RPMI7951 (cell line): ENCODE measurements around the gene CACNB4. TPM values are rescaled to one million over a fixed set of nuclear protein-coding genes. Genes with fewer than 3 reads are reported as not detected.
A peak's percentile ranks its signal among the peaks of the same experiment; 100 is the strongest.
"Not testable (repeated sequence)": the region's sequence is repeated elsewhere in the genome, so short reads cannot be mapped to it uniquely, and the experiment has no call there.

Experiments used
- DNase-seq: peaks from one replicate; pipeline ENCODE4 v3.0.0-alpha.2; 2012; ENCODE audit warnings: low read depth
- total RNA-seq: library from RNA; depleted of rRNA; stranded (reverse); fragments of >200 nt; shearing (Covaris generic); gene quantifications from 2 replicates; pipeline ENCODE4 v1.2.3, GENCODE V29; 2014

CACNB4 gene
- total RNA-seq, 1 experiment from 2014 or later, result 0.12 TPM

DNA sequence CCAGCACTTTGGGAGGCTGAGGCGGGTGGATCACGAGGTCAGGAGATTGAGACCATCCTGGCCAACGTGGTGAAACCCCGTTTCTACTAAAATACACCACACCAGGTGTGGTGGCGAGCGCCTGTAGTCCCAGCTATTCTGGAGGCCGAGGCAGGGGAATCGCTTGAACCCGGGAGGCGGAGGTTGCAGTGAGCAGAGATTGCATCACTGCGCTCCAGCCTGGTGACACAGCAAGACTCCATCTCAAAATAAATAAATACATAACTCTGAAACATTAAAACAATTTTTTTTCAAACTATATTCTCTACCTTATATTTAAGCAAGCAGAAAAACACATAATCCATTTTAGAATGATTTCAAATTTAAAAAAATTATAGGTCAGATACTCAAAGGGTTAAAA is 77.8 kb downstream of the CACNB4 start:
- DNase-seq, result not testable (repeated sequence)

DNA sequence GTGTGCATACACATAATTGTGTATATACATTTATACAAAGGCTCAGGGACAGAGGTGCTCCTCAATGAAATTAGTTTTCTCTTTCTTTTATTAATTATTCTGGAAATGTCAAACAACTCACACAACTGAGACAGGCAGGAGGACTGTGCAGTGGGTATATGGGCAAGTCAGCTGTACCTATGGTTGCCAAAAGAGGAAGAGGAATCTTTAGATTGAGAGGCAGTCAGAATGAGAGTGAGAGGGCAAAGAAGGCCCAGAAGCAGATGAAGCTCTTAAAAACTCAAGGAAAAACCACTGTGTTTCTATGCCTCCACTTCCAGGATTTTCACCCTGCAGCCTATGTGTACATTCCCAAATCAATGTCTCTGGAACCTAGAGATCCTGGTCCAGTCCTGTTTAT is 79.1 kb downstream of the CACNB4 start:
- no peak for DNase-seq

DNA sequence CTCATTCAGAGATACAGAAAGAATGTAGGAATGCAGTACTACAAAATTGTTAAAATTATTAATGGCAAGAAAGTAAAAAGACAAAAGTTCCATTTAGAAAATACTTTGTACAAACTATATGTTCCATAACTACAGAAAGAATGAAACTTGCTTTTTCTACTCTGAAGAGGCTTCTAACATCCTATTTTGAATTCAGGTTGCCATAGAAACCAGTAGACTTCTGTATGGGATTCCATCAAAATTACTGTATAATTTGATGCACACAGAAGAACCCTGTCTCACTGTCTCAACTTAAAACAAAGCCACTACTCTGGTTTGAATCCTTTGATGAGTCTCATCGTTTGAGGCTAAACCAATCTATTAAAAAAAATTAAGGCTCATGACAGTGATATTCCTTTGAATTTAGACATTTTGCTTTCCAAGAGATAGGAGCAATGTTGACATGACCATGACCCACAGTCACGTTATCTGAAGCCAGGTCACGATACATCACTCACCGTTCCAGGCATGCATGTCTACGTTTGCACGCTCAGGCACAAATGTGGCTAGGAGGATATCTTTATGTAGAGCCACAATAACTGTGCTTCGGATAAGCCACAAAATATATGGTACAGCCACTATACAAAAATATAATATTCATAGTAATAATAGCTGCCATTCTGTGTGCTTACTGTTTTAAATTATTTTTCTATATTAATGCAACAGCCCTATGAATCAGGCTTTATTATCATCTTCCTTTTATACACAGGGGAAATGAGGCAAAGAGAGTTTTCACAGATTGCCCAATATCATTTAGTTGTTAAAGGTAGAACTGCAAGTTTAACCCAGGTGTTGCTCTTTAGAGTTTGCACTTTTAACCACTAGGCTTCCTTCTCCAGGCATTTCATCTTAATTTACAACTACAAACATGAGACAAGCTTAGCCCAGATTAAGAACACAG is 82.4 kb downstream of the CACNB4 start:
- DNase-seq, result no peak

DNA sequence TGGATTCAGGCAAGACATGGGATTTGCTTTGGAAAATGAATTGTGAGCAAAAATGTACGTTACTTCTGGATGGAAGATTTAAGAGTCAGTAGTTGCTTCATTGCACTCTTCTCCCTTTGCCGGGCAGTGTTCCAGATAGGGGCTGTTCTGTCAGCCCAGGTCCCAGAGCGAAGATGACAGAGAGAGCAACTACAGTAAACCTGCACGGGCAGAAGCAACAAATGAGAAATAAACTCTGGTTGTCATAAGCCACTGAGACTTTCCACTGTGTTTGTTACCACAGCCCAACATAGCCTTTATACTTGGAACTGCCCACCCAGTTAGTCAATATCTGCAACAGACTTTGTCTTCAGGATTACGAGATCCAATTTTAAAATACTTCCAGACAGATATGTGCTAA is 83.3 kb downstream of the CACNB4 start:
- no peak for DNase-seq

DNA sequence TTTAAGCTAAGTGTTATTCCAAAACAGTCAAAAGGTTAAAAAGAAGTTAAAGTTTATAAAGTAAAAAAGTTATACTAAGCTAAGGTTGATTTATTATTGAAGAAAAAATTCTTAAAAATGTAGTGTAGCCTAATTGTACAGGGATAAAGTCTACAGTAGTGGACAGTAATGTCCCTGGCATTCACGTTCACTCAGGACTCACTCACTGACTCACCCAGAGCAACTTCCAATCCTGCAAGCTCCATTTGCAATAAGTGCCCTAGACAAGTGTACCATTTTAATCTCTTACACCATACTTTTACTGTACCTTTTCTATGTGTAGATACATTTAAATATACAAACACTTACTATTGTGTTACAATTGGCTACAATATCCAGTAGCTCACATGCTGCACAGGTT is 86.1 kb downstream of the CACNB4 start:
- DNase-seq, result no peak

DNA sequence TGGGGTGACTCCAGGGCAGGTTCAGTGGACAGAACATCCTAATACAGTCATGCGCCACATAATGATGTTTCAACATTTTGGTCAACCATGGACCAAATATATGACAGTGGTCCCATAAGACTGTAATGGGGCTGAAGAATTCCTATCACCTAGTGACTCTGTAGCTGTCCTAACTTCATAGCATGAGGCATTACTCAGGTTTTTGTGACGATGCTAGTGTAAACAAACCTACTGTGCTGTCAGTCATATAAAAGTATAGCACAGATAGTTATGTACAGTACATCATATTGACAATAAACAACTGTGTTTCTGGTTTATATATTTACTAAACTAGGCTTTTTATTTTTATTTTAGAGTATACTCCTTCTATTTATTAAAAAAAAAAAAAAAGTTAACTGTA is 87.1 kb downstream of the CACNB4 start:
- no peak for DNase-seq

DNA sequence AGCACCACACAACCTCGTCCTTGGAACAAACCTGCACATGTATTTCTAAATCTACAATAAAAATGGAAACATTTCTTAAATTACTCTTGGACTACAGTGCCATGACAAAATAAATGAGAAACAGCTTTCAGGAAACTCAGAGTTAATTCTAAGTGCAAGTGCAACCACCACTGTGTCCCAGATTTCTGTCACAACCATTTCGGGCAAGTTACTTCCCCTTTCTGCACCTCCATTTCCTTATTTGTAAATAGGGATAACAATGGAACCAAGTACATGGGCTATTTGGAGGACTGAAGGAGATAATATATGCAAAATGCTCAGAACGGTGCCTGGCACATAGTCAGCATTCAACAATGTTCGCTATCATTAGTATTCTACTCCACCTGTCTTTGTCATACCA is 93.2 kb downstream of the CACNB4 start:
- DNase-seq, result no peak

DNA sequence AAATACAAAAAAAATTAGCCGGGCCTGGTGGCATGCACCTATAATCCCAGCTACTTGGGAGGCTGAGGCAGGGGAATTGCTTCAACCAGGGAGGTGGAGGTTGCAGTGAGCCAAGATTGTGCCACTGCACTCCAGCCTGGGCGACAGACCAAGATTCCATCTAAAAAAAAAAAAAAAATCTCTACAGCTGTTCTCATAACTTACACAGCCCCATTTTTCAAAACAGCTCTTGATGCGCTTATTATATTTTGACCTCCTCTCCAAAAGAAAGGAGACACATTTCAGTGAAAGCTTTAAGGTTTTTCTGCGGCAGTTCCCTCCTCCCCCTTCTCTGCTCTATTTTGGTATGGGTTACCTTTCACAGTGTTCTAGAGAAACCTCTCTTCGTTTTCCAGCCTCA is 95.6 kb downstream of the CACNB4 start:
- DNase-seq, result not testable (repeated sequence)

DNA sequence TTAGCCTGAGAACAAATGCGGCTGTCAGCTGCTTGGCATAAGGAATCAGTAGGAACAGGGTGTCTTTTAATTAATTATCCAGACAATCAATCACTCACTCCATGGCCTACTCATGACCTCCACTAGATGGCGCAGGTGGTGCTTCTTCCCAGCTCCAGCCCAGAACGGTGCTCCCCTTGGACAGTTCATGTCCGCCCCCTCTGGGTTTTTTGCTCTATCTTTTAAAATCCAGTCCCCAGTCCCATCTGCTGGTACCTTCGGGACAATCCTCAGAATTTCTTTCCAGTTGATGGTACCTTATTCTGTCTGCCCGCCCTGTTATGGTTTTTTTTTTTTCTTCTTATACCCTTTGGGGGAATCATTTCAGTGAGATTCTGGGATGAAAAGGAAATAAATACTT is 99.8 kb downstream of the CACNB4 start:
- peak; percentile 60 for DNase-seq

DNA sequence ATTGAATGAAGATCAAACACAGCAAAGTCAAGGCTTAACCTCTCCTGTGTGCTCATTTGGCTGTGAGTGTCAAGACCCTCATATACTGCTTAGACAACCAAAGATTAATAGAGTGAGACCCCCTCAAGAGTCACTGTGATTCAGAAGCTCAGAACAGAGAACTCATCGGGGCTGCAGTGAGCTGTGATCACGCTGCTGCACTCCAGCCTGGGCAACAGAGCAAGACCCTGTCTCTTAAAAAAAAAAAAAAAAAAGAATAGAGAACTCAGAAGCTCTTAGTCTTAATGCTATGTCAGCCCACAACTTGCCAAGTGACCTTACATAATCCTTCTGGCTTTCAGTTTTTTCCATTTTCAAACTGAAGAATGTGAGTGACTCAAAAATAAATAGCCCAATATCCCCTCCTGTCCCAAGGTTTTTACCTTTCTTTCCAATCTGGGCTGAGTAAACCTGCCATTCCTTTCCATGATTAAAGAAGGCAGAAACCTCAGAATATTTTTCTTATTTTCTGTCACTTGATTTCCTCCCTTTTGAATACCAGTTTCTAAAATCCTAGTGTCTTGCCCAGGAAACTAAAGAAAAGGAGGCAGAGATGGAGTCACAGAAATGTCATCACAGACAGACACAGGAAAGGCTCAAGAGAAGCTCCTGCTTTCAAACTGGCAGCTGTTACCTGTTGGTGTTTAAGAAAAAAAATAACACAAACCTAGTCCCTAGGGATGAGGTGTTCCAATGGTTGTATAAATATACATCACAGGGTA is 102.4 kb downstream of the CACNB4 start:
- no peak for DNase-seq

DNA sequence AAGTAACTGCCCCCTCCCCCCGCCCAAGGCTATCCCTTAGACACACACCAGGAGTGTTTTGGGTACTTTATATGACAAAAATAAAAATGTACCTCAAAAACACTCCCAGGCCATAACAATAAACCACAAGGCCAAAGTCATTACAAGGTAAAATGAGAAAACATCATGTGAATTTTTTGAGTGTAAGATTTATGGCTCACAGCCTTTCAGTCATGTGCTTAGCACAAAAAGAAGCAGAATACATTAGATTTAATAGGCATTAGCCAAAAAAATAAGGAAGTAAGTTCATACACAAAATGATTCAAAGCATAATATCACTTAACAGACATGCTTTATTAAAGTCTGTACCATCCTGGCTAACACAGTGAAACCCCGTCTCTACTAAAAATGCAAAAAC is 103.7 kb downstream of the CACNB4 start:
- no peak for DNase-seq

DNA sequence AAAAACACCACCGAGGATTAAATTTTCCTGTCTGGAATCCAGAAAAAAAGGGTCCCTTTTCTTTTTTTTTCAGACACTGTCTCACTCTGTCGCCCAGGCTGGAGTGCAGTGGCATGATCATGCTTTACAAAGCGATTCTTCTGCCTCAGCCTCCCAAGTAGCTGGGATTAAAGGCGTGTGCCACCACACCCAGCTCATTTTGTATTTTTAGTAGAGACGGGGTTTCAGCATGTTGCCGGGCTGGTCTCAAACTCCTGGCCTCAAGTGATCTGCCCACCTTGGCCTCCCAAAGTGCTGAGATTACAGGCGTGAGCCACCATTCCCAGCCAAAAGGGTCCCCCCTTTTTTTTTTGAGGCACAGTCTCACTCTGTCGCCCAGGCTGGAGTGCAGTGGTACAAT is 104.7 kb downstream of the CACNB4 start:
- DNase-seq, result not testable (repeated sequence)

DNA sequence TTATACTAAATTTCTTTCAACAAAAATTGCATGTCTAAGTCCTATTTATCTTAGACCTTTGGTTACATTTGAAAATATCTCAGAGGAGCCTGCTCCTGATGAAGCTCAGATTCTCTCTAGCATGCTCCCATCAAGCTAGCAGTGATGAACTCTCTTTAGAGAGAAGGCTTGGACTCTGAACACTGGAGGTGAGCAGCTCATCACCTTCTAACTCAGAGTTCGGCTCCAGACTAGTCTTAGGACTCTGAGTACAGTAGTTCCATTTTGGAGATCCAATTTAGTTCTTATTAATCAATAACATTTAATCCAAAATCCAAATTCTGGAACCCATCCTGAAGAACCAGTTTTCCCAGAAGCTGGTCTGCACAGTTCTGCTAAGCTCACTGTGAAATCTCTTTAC is 107.8 kb downstream of the CACNB4 start:
- no peak for DNase-seq

DNA sequence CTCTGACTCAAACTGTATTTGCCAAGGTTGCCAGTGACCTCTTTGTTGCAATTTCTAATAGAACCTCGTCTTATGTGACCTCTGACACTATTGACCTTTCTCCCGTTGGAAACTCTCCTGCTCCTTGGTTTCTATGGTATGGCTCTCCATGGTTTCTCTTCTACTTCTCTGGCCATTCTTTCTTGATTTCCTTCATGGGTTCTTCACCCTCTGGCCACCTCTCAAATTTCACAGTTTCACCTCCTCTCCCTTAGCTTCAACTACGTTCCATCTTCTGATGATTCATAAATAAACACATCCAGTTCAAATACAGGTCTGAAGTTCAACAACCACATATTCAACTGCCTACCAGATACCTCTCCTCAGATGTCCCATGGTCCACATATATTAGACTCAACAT is 109.5 kb downstream of the CACNB4 start:
- no peak for DNase-seq

DNA sequence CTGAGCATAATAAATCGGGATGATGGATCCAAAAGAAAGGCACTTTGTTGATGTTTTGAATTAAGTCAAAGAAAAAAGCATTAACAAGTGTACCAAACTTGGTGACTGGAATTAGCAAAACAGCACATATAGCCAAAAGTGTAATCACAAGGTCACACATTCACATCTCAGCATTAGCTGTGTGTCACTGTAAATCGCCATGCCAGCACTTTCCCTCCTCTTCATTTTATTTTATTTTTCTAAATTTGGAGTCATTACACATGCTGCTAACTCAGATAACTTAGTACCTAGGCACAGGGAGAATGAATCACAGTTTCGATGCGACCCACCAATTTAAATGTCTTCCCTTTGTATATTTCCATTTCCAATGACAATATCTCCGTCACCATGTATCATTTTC is 111.4 kb downstream of the CACNB4 start:
- DNase-seq, result no peak

DNA sequence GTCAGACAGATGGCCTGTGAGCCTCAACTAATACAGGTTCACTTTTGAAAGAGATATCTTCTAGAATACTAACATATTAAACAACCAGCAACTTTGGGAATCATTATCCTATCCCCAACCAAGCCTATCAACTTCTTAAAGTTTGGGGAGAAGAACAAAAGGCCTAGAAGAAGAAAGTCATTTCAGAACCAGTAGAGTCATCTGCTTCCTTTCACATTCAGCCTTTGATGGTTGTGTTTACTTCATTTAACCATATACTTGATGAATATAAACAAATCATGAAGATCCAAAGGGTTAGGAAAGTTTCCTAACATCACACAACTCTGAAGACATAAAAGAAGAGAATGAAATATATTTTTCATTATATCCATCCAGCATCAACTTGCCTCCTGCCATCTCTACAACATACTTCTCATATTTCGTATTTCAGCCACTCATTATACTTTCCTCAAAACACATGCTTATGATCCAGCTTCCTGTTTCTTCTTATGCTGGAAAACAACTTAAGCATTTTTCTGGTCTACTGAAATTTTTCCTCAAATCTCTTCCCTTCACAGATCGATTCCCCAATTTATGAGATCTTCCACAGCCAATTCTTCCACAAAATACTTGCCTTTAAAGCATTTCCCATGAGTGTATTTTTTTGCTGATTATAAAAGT is 114.3 kb downstream of the CACNB4 start:
- no peak for DNase-seq

DNA sequence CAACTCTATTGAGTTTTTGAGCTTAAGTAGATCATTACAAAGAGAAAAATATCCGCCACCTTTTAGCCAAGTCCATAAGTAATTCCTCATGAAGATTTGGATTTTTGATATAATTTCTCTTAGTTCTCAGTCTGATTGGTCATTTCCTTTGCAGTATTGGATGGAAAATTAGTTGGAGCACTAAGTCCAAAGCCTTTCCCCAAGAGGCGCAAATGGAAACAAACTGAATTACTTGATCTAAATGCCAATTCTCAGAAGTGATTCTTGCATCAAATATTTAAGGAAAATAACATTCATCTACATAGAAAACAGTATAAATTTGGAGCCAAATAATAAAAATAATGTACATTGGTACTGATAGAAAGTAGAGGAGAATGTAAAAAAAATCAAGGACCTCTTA is 115.6 kb downstream of the CACNB4 start:
- DNase-seq, result no peak

DNA sequence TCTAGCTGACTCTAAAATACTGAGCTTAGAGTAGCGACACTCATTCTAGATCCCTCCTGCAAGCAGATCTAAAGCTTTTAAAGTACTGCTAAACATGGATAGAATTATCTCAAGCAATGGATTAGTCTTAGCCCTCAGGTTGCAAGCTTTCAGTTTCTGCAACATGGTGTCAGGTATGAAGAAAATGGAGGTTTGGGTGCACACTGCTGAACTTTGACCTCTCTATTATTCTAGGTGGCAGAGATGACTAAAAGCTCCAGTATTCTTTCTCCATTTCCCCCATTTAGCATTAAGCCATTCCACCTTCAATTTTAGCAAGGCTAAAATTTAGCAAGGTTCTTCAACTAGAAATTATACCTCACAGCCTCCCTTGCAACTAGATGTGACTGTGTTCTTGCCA is 117.0 kb downstream of the CACNB4 start:
- DNase-seq, result no peak

DNA sequence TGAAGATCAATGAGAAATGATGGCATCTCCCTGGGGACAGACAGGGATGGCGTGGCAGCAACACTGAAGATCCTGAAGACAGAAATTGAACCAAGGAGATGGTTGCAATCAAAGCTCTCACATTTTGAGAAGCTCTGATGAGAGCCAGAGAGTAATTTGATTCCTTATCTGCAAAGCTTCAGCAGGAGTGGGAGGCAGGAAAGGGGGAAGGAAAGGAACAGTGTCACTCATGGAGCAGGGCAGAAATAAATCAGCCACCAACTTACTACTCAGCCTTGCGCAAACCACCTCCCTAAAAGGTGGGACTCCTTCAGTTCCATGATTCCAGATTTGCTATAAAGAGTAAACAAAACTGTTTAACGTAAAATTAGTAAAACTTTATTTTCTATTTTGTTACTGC is 119.2 kb downstream of the CACNB4 start:
- no peak for DNase-seq

DNA sequence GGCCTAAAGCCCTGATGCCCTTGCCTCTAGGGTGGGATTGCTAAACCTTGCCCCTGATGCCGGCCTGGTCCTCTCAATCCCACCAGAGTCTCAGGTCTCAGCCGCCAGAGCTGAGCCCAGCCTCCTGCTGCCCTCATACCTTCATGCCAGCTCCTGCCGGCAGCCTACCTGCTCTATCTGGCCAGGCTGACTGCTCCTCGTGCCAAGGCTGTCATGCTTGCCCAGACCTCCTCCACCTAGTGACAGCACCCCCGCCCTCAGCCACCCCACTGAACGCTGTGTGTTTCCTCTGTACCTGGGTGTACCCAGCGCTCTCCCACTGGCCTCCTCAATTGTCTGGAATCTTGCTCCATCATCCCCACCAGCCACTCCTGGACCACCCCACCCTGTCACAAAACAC is 120.1 kb downstream of the CACNB4 start:
- no peak for DNase-seq

DNA sequence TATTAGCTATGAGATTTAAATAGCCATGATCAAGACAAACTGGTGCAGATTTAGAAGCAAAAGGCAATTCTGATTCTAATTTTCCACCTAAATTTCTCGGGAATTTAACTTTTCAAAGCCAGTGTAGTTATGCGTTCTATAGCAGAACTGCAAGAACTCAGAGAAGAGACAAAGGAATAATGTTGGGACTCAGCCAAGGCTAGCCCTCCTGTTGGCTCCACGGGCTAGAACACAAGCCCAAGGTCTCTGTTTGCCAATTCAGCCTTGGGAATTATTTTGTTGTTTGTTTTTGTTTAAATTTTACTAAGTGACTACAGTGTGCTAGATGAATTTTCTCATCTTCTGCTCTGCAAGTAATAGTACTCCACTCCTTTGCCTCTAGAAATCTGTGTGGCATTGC is 121.2 kb downstream of the CACNB4 start:
- DNase-seq, result no peak

DNA sequence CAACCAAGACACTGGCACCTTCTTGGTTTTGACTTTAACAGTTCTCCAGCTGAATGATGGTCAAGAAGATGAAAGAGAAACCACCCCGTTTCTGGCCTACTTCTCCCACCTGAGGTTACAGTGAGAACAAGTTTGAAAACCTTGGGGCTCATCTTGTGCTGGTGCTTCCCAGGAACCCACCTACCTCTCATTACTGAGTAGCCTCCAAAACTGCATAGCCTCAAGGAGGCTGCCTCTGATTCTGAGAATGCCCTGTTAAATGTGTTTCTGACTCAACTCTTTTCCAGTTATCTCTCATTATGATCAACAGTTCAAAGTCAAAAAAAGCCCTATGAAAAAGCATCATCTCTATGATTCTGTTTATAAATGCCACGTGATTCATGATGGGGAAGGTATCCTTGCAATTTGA is 121.9 kb downstream of the CACNB4 start:
- DNase-seq, result no peak
